ENCODE data around the gene LMNTD2. TPM values are rescaled to one million over a fixed set of nuclear protein-coding genes. Genes with fewer than 3 reads are reported as not detected.
"Not testable (repeated sequence)": the region's sequence is repeated elsewhere in the genome, so short reads cannot be mapped to it uniquely, and the experiment has no call there.

The LMNTD2 gene
- total RNA-seq, 4 donors from 2014 or later = 6.6 to 32.9 (median 14.1) TPM

GRCh38 chr11:575313-575995 lies 14.9 kb upstream of the LMNTD2 start:
- H3K4me3 ChIP-seq = peak overlapping the region; percentile 50 to 85 (median 68)
- H3K4me1 ChIP-seq = peaks cover 12 to 49% (median 33%) of the 10 kb centered on the region in 4 donors
- no peak for DNase-seq
- H3K27ac ChIP-seq = peak overlapping the region in 3 of 4 donors; percentile 20 to 77 (median 76)
- no peaks in the 10 kb centered on the region for H3K36me3 ChIP-seq
- no peaks in the 10 kb centered on the region for H3K27me3 ChIP-seq
- no peaks in the 10 kb centered on the region for H3K9me3 ChIP-seq
- TF ChIP-seq POLR2A (IDR thresholded peaks at IDR 0.05) = peak in 1 of 2 donors; percentile 57
- TF ChIP-seq CTCF (IDR thresholded peaks at IDR 0.05) = peak in 2 of 6 experiments; percentile 10 to 19

GRCh38 chr11:574632-575312 lies 14.2 kb upstream of the LMNTD2 start:
- no peak for DNase-seq
- peak overlapping the region; percentile 50 to 85 (median 68) for H3K4me3 ChIP-seq

GRCh38 chr11:574031-574570 lies 13.6 kb upstream of the LMNTD2 start:
- H3K4me3 ChIP-seq = peak overlapping the region in 1 of 4 donors; percentile 65

More at GRCh38 chr11:574632-575312, 14.2 kb upstream of the LMNTD2 start:
- H3K4me1 ChIP-seq = peaks cover 9 to 43% (median 30%) of the 10 kb centered on the region in 4 donors
- H3K36me3 ChIP-seq = no peaks in the 10 kb centered on the region
- TF ChIP-seq CTCF (IDR thresholded peaks at IDR 0.05) (no peak), POLR2A (IDR thresholded peaks at IDR 0.05) (no peak)
- H3K9me3 ChIP-seq = no peaks in the 10 kb centered on the region
- H3K27me3 ChIP-seq = no peaks in the 10 kb centered on the region
- H3K27ac ChIP-seq = peak overlapping the region in 2 of 4 donors; percentile 76 to 77

GRCh38 chr11:573146-573759 lies 12.7 kb upstream of the LMNTD2 start:
- no peaks in the 10 kb centered on the region for H3K36me3 ChIP-seq
- no peaks in the 10 kb centered on the region for H3K9me3 ChIP-seq
- H3K4me1 ChIP-seq = peaks cover 12 to 36% (median 26%) of the 10 kb centered on the region in 4 donors
- TF ChIP-seq POLR2A (IDR thresholded peaks at IDR 0.05) (no peak), CTCF (IDR thresholded peaks at IDR 0.05) (no peak)
- DNase-seq = no peak
- H3K4me3 ChIP-seq = no peak overlapping the region
- H3K27me3 ChIP-seq = no peaks in the 10 kb centered on the region
- H3K27ac ChIP-seq = no peak overlapping the region

More at GRCh38 chr11:574031-574570, 13.6 kb upstream of the LMNTD2 start:
- not testable (repeated sequence) for H3K27me3 ChIP-seq, H3K9me3 ChIP-seq, H3K36me3 ChIP-seq, DNase-seq
- peaks cover 12 to 42% (median 31%) of the 10 kb centered on the region in 4 donors for H3K4me1 ChIP-seq
- H3K27ac ChIP-seq = peak overlapping the region in 1 of 4 donors; percentile 5

- H3K27ac ChIP-seq = no peak overlapping the region
- no peak for TF ChIP-seq POLR2A (IDR thresholded peaks at IDR 0.05)
- TF ChIP-seq CTCF (IDR thresholded peaks at IDR 0.05) = no peak
- no peaks in the 10 kb centered on the region for H3K27me3 ChIP-seq
- no peak for DNase-seq
- no peaks in the 10 kb centered on the region for H3K36me3 ChIP-seq
- no peak overlapping the region for H3K4me3 ChIP-seq
- peaks cover 8 to 29% (median 13%) of the 10 kb centered on the region in 4 donors for H3K4me1 ChIP-seq
- no peaks in the 10 kb centered on the region for H3K9me3 ChIP-seq
These were observed 11.3 kb upstream of the LMNTD2 start for GRCh38 chr11:571802-572185.
